ENCODE measurements around the gene UBN1. TPM values are rescaled to one million over a fixed set of nuclear protein-coding genes. Genes with fewer than 3 reads are reported as not detected.

UBN1 gene
- total and polyA plus RNA-seq, 2 of the 13 experiments (the other 11 are each of a cell fraction or from before 2014, with no cell fraction given), result 10.6 to 23.5 TPM

- TF ChIP-seq RERE (CRISPR knock-in tag; IDR thresholded peaks at IDR 0.05; ENCODE audit: low read depth) (0 out of 2 replicates have a peak, but pooled peaks have one; percentile 18), KDM5B (CRISPR knock-in tag; IDR thresholded peaks at IDR 0.05; ENCODE audit: borderline replicate concordance) (peak; percentile 42; the same call in 1 of the 2 replicates), HES4 (CRISPR knock-in tag; IDR thresholded peaks at IDR 0.05; ENCODE audit: borderline replicate concordance) (0 out of 2 replicates have a peak, but pooled peaks have one; percentile 31), ZFP62 (CRISPR knock-in tag; IDR thresholded peaks at IDR 0.05) (no peak), HDAC1 (CRISPR knock-in tag; IDR thresholded peaks at IDR 0.05) (peak; percentile 62; the same call in 1 of the 2 replicates), ZSCAN29 (CRISPR knock-in tag; conservative IDR thresholded peaks at IDR 0.05) (no peak), RAD21 (CRISPR knock-in tag; IDR thresholded peaks at IDR 0.05) (0 out of 2 replicates have a peak, but pooled peaks have one; percentile 13), SAP130 (CRISPR knock-in tag; IDR thresholded peaks at IDR 0.05; ENCODE audit: low read depth) (peak; percentile 89), ZSCAN12 (CRISPR knock-in tag; IDR thresholded peaks at IDR 0.05) (peak; percentile 52), BRCA1 (CRISPR knock-in tag; IDR thresholded peaks at IDR 0.05) (0 out of 2 replicates have a peak, but pooled peaks have one; percentile 37), ZSCAN21 (CRISPR knock-in tag; IDR thresholded peaks at IDR 0.05; ENCODE audit: borderline replicate concordance) (no peak), MTERF4 (CRISPR knock-in tag; IDR thresholded peaks at IDR 0.05) (0 out of 2 replicates have a peak, but pooled peaks have one; percentile 16), HOXA9 (CRISPR knock-in tag; IDR thresholded peaks at IDR 0.05; ENCODE audit: borderline replicate concordance) (0 out of 2 replicates have a peak, but pooled peaks have one; percentile 17), ZNF564 (CRISPR knock-in tag; IDR thresholded peaks at IDR 0.05) (peak; percentile 68; the same call in 1 of the 2 replicates), AGO1 (IDR thresholded peaks at IDR 0.05; ENCODE audit: low read depth, low read length, poor library complexity, severe bottlenecking) (no peak), POLR2AphosphoS5 (IDR thresholded peaks at IDR 0.05; ENCODE audit: low read depth, low read length) (peak; percentile 67), MNT (IDR thresholded peaks at IDR 0.05) (peak; percentile 87), IRF1 (CRISPR knock-in tag; IDR thresholded peaks at IDR 0.05; ENCODE audit: low read depth) (no peak), ZNF317 (CRISPR knock-in tag; IDR thresholded peaks at IDR 0.05) (no peak)
These were observed at the start of gene UBN1, which contains the start of gene GLYR1 (continued) for GRCh38 chr16:4846901-4847773.

All from HepG2 (cell line).